ENCODE results near the gene LIN7C.
A peak's percentile ranks its signal among the peaks of the same experiment; 100 is the strongest.
"Not testable (repeated sequence)": the region's sequence is repeated elsewhere in the genome, so short reads cannot be mapped to it uniquely, and the experiment has no call there.

Gene LIN7C, protein sequence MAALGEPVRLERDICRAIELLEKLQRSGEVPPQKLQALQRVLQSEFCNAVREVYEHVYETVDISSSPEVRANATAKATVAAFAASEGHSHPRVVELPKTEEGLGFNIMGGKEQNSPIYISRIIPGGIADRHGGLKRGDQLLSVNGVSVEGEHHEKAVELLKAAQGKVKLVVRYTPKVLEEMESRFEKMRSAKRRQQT

DNA sequence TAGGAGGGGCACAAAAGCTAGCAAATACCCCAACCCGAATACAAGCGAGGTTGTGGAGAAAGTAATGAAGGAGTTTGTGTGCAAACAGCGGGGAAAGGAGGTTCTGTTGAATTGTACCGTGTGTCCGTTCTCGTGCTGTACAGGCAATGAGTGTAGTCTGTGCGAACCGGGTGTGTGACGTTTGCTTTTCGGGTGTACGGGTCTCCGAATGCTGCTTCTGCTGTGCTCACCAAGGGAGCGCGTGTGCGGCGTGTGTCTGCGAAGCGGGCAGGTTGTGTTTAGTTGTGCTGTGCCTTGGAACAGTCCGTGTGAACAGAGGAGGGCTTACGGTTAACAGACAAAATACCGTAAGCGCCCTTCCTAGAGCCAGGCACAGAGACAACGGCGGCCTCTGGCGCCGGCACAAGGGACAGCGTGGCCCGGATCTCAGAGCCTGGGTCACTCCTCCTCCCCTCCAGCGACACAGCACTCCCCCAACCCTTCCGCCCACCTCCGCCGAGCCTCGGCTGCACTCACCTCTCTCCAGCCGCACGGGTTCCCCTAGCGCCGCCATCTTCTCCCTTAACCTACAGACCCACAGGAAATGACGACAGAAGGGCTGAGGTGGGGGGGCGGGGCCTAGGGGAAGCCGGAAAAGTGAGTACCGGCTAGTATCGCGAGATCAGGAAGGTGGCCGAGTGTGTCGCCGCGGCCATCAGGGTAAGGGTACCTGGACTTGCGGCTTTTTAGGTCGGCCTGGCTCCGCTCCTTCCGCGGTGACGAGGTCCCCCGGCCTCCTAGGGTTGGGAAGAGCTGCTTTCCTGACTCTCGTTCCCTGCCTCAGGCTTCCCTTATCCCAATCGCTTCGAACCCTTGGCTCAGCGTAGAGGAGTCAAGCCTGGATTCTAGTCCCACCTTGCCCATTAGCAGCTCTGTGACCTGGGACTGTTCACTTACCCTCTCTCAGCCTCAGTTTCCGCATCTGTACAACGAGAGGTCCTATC is at the start of gene LIN7C:
Gene LIN7C, minus strand, starts transcription at position 570 of the 983 bp plus-strand sequence. Its CDS starts 17 bp downstream, at position 553.
- DNase-seq = peak; percentile 90

GRCh38 chr11:27555264-27555663 is 48.7 kb upstream of the LIN7C start:
- no peak for DNase-seq

DNA sequence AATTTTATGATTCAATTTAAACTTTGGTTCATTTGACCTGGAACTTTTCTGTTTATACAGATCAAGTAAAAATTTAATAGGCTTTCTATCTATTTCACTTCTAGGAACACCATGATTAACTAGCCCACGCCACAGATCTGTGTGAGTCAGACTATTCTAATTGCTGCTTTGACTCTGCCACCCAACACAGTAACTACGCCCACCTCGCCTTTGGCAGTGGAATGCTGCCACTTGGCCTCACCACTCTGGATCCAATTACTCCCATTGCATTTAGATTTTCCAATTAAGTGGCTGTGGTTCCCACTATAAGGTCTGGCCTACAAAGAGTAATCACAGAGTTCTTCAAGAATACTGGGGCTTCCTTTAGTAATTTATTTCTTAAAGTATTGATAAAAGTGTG is 46.6 kb upstream of the LIN7C start:
- no peak for DNase-seq

DNA sequence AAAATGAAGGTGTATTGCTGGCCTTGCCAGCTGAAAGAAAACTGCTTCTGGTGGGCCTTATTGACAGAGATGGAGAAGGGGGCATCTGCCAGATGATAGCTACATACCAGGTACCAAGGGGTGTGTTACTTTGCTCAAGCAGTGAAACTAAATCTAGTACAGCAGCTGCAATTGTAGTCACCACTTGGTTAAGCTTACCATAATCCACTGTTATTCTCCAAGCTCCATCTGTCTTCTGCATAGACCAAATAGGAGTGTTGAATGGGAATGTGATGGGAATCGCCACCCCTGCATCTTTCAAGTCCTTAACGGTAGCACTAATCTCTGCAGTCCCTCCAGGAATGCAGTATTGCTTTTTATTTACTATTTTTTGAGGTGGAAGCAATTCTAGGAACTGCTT is 45.8 kb upstream of the LIN7C start:
- DNase-seq = no peak

DNA sequence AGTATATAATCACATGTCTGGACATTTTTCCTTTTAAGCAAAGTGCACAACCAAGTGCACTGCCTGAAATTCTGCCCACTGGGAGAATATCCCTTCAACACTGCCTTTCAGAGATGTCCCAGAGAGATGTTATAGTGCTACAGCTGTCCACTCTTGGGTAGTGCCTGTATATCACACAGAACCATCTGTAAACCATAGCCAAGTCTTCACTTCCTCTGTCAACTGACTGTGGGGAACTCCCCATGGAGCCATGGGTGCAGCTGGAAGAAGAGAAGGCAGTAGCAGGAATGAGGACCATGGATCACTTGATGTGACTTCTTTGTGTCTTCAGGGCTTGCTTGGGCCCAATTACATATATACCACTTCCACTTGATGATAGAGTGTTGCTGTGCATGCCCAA is 44.6 kb upstream of the LIN7C start:
- DNase-seq = no peak

DNA sequence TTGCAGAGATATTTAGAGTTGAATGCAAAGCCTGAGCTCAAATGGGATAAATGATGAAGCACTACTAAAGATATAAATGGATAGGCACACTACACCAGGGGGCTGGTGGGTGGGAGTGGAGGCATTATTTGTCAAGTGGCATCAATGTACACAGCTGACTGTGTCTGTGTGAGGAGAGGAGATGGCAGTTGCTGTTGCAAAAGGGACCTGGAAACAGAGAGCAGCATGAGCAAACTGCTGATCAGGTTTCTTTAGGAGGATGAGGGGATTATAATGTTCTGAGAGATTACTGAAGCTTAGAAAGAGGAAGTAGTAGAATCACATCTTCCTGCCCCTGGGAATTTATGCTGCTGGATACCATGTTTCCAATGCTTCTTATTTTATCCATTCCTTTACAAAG is 39.4 kb upstream of the LIN7C start:
- DNase-seq = no peak

DNA sequence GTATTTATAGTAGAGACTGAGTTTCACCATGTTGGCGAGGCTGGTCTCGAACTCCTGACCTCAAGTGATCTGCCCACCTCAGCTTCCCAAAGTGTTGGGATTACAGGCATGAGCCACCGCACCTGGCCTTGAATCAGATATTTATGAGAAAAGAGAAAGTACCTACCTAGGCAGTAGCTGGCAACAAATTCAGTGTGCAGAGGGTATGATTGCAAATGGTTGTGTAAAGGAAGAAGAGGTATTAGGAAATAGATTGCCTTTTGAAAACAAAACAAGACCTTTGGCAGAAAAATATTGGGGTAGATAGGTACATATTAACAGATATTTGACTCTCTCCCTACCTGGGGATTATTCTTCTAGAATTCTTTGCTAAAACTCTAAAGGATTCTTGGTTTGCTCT is 38.5 kb upstream of the LIN7C start:
- DNase-seq = no peak

DNA sequence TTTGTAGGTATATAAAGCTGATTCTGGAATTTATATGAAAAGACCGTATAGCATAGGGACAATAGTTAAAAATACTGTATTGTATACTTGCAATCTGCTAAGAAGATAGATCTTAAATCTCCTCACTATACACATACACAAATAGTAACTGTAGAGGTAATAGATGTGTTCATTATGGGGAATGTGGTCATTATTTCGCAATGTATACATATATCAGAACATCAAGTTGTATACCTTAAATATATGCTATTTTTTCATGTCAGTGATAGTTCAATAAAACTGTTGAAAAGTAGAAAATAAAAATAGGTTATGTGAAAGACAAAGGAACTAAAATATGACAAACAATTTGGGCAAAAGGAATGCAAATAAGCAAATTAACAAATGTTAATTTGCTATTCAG is 35.2 kb upstream of the LIN7C start:
- DNase-seq = no peak

GRCh38 chr11:27540051-27540450 is 33.5 kb upstream of the LIN7C start:
- DNase-seq = no peak

DNA sequence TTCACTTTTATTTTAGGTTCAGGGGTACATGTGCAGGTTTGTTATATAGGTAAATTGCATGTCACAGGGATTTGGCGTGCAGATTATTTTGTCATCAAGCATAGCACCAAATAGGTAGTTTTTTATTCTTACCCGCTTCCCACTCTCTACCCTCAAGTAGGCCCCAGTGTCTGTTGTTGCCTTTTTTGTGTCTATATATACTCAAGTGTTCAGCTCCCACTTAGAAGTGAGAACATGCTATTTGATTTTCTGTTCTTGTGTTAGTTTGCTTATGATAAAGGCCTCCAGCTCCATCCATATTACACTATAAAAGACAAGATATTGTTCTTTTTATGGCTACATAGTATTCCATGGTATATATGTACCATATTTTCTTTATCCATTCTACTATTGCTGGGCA is 28.5 kb upstream of the LIN7C start:
- DNase-seq = no peak

GRCh38 chr11:27532652-27533325 is 26.2 kb upstream of the LIN7C start:
- DNase-seq = no peak

DNA sequence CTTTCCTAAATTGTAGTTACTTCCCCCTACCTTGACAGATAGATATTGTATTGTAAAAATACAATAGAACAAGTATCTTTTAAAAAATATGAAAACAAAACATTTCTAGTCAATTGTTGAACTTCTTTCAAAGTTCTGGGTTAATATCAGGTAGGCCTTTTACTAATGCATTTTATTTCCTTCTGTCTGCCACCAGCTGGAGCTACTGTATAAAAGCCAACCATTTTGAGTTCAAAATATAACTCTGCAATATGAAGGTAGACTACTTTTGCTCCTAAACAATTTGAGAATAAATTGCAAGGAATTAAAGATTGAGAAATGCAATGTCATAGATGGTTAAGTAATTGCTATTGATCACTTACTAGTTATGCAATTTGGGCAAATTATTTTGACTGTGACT is 22.1 kb upstream of the LIN7C start:
- no peak for DNase-seq

GRCh38 chr11:27526535-27526934 is 20.0 kb upstream of the LIN7C start:
- no peak for DNase-seq

DNA sequence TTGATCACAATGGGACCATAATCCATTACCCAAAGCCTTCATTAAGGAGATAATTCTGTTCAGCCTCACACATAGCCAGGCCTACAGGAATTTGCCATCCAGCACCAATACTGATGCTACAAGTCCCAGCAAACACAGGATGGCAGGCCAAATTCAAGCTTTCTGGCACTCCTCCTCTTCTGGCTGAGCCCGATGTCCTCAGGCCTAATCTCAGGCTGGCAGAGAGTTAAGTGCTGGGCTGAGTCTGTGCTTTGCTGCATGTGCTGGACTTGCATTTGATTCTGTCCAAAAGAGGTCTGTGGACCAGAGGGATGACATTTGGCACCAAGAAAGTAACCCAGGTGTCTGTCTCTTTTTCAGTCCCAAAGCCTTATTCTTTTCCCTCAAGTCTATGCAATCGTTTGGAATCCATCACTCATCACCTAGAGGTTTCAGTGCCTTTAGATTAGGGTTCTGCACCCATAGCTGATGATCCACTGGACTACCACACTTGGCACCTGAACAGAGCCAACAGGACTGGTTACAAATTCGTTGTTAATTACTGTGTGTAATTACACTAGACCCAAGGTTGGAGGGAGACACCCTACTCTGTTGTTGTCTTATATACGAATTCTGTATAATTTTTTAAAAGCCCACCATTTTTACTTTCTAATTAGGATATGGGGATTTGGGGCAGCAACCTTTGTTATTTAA is 19.4 kb upstream of the LIN7C start:
- no peak for DNase-seq

GRCh38 chr11:27524155-27524554 is 17.6 kb upstream of the LIN7C start:
- no peak for DNase-seq

DNA sequence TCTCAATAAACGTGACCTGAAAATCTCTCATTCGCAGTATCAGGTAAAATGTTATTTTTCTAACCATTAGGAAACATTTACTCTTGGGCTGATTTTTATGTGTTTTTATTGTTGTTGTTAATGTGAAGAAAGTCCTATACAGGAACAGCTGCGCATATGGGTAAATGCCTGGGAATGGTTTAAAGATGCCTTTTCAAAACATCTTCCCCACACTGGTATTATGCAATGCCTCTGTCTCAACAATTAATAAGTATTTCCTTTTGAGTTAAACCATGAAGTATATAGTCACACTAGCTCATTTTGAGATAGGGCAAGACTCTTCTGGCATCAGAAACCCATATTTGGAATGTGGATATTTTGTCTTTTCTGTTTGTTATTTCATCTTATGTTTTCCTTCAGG is 13.7 kb upstream of the LIN7C start:
- no peak for DNase-seq

GRCh38 chr11:27518518-27518917 is 11.9 kb upstream of the LIN7C start:
- no peak for DNase-seq

GRCh38 chr11:27517490-27517889 is 10.9 kb upstream of the LIN7C start:
- DNase-seq = not testable (repeated sequence)

GRCh38 chr11:27514558-27514957 is 8.0 kb upstream of the LIN7C start:
- no peak for DNase-seq

DNA sequence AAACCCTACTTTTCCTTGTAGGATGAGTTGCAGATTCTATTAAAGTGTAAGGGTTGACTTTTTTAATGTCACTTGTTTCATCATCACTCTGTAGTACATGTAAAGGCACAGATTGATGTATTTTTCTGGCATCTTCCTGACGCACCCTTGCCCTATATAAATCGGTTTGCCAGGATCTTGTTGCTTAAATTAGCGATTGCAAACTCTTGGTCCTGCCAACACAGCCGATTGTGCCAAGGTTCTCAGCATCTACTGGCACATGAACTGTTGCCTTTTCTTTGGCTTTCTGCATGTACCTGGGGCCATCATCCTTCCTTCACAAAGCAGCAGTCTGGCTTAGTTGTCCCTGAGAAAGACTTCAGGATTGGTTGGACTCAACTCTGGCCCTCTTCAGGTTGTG is 7.5 kb upstream of the LIN7C start:
- no peak for DNase-seq

GRCh38 chr11:27513389-27513788 is 6.8 kb upstream of the LIN7C start:
- no peak for DNase-seq

GRCh38 chr11:27512238-27512637 is 5.7 kb upstream of the LIN7C start:
- no peak for DNase-seq

DNA sequence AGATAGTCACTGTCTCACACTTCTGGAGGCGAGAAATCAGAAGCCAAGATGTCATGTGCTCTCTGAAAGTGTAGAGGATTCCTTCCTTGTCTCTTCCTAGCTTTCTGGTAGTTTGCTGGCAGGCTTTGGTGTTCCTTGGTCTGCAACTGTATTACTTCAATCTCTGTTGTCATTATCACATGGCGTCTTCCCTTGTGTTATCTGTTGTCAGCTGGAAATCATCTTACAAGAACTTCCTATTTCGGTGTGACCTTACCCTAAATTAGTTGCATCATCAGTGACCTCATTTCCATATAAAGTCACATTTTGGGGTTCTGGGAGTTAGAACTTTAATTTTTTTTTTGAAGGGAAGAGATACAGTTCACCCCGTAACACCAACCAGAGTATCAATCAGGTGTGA is 3.3 kb upstream of the LIN7C start:
- DNase-seq = no peak
